Endothelial cell of umbilical vein (primary cell): ENCODE measurements around the gene TENM4. TPM values are rescaled to one million over a fixed set of nuclear protein-coding genes. Genes with fewer than 3 reads are reported as not detected.

Experiments
- BruUV-seq: library from RNA; stranded (reverse); fragments of 400-500 nt; replicated peaks from 2 replicates; lab custom pipeline; 2021; lab: Mats Ljungman, UMichigan
- CTCF ChIA-PET: fragments of 300-600, 350-600 bp; sonication (Branson Sonifier 250); formaldehyde crosslinking; loops from one replicate; lab custom pipeline; 2021; ENCODE audit warnings: antibody characterized with exemption, inconsistent platforms; lab: Charles Lee
- POLR2A ChIA-PET: fragments of 300-600, 350-600 bp; sonication (Branson Sonifier 250); formaldehyde crosslinking; loops from one replicate; lab custom pipeline; 2021; ENCODE audit warnings: antibody characterized with exemption, inconsistent platforms; lab: Charles Lee
- DNase-seq: peaks from one replicate; pipeline ENCODE4 v3.0.0-alpha.2; 2011; ENCODE audit warnings: low read depth, low spot score
- FAIRE-seq: peaks from 2 replicates; lab custom pipeline; 2011; peaks lifted over from hg19 to GRCh38; lab: Jason Lieb, UNC
- H2AFZ ChIP-seq: 2 replicates; pipeline ENCODE4 v1.6.0; 2012; ENCODE audit warnings: low read depth, low read length, control low read depth, inconsistent platforms
- H3K27ac ChIP-seq: 2 replicates; pipeline ENCODE4 v1.5.1; 2011; ENCODE audit warnings: low read depth, mild to moderate bottlenecking, control low read depth, low read length, moderate library complexity; ENCODE audit not compliant: insufficient read depth
- H3K27me3 ChIP-seq, 2 experiments: 2 replicates each; pipeline versions ENCODE4 v1.6.0 to v1.6.1; 2011; ENCODE audit warnings: low read length in 2 of 2, mixed read lengths in 1 of 2; ENCODE audit not compliant: control insufficient read depth in 2 of 2, insufficient read depth in 2 of 2
- H3K36me3 ChIP-seq, 2 experiments: 2 replicates in 1 of 2; 3 replicates in 1 of 2; pipeline ENCODE4 v1.5.1; 2011; ENCODE audit warnings: low read length in 2 of 2, mild to moderate bottlenecking in 1 of 2, moderate library complexity in 1 of 2; ENCODE audit not compliant: control insufficient read depth in 2 of 2, insufficient read depth in 2 of 2; ENCODE audit errors: extremely low read depth in 1 of 2
- H3K4me1 ChIP-seq: 3 replicates; pipeline ENCODE4 v1.5.1; 2011; ENCODE audit warnings: mild to moderate bottlenecking, low read length; ENCODE audit not compliant: control insufficient read depth, insufficient read depth; ENCODE audit errors: extremely low read depth
- H3K4me2 ChIP-seq: 2 replicates; pipeline ENCODE4 v1.6.1; 2011; ENCODE audit warnings: low read length, control low read depth, mixed read lengths; ENCODE audit not compliant: insufficient read depth
- H3K4me3 ChIP-seq, 3 experiments: fragments of 200-600 bp in 1 of 3; sonication (generic), shearing (Covaris generic) in 1 of 3; replicated peaks in 1 of 3; 2 replicates each; pipeline ENCODE4 v1.5.1; 2011 to 2016; ENCODE audit warnings: control low read depth in 3 of 3, low read length in 3 of 3, mild to moderate bottlenecking in 2 of 3, inconsistent platforms in 1 of 3, low read depth in 1 of 3, moderate library complexity in 1 of 3; ENCODE audit not compliant: insufficient read depth in 1 of 3
- H3K79me2 ChIP-seq: 2 replicates; pipeline ENCODE4 v1.6.0; 2012; ENCODE audit warnings: low read length, inconsistent platforms; ENCODE audit not compliant: control insufficient read depth, insufficient read depth
- H3K9ac ChIP-seq: replicated peaks from 2 replicates; pipeline ENCODE3; 2011; ENCODE audit warnings: low read length, control low read depth; ENCODE audit not compliant: insufficient read depth; ENCODE audit errors: extremely low read depth
- H3K9me1 ChIP-seq: replicated peaks from 3 replicates; pipeline ENCODE4 v1.6.0; 2011; ENCODE audit warnings: mild to moderate bottlenecking, low read length; ENCODE audit not compliant: control insufficient read depth, insufficient read depth; ENCODE audit errors: extremely low read depth
- H3K9me3 ChIP-seq: replicated peaks from 2 replicates; pipeline ENCODE4 v1.5.1; 2012; ENCODE audit warnings: low read length, inconsistent platforms; ENCODE audit not compliant: control insufficient read depth, insufficient read depth
- H4K20me1 ChIP-seq: replicated peaks from 2 replicates; pipeline ENCODE3; 2011; ENCODE audit warnings: mild to moderate bottlenecking, low read length; ENCODE audit not compliant: control insufficient read depth, insufficient read depth; ENCODE audit errors: extremely low read depth
- CTCF ChIP-seq, 2 donors: IDR thresholded peaks; 1 replicate in 1 of 2; 2 replicates in 1 of 2; pipeline ENCODE4 v1.5.1; 2011; ENCODE audit warnings: low read length in 2 of 2, mild to moderate bottlenecking in 2 of 2, moderate library complexity in 2 of 2, control low read depth in 1 of 2, inconsistent platforms in 1 of 2, low read depth in 1 of 2; ENCODE audit not compliant: insufficient read depth in 1 of 2; ENCODE audit errors: extremely low read depth in 1 of 2
- EZH2 ChIP-seq: IDR thresholded peaks from 2 replicates; pipeline ENCODE4 v1.6.1; 2012; ENCODE audit warnings: borderline replicate concordance, low read depth, mild to moderate bottlenecking, moderate library complexity, low read length, inconsistent platforms; ENCODE audit not compliant: severe bottlenecking
- FOS ChIP-seq: IDR thresholded peaks from 2 replicates; pipeline ENCODE4 v1.6.1; 2011; ENCODE audit warnings: mild to moderate bottlenecking, low read length, moderate library complexity, borderline replicate concordance; ENCODE audit not compliant: insufficient read depth
- GATA2 ChIP-seq: IDR thresholded peaks from 2 replicates; pipeline ENCODE4 v1.7.0; 2011; ENCODE audit warnings: low read depth, mild to moderate bottlenecking, moderate library complexity, mixed read lengths, low read length; ENCODE audit not compliant: insufficient read length, insufficient read depth
- JUN ChIP-seq: IDR thresholded peaks from 2 replicates; pipeline ENCODE4 v1.6.1; 2011; ENCODE audit warnings: borderline replicate concordance, low read depth; ENCODE audit not compliant: insufficient read length, insufficient read depth
- MYC ChIP-seq: IDR thresholded peaks from one replicate; pipeline ENCODE4 v1.6.1; 2011; ENCODE audit warnings: mild to moderate bottlenecking, low read depth, low read length
- POLR2A ChIP-seq: IDR thresholded peaks from 2 replicates; pipeline ENCODE4 v1.6.1; 2012; ENCODE audit warnings: low read depth, mild to moderate bottlenecking, control low read depth, low read length
- POLR2AphosphoS5 ChIP-seq: IDR thresholded peaks from 2 replicates; pipeline ENCODE4 v1.6.1; 2012; ENCODE audit warnings: low read depth, mild to moderate bottlenecking, control low read depth, low read length, moderate library complexity; ENCODE audit not compliant: insufficient read depth
- dilution Hi-C: fragments of 300-500 bp; cut with MboI; formaldehyde crosslinking; loops from one replicate; pipeline ENCODE4 v1.15.0; 2019; ENCODE audit warnings: low sequenced_read_pairs; ENCODE audit not compliant: extremely low pct_ligation_motif_present
- intact Hi-C: fragments of 100-400 bp; cut with micrococcal nuclease; formaldehyde crosslinking; loops from one replicate; pipeline ENCODE4 v1.10.0; 2022
- polyA plus RNA-seq, 4 experiments: library from polyadenylated mRNA; depleted of rRNA in 3 of 4; stranded (reverse) in 3 of 4; unstranded in 1 of 4; fragments of >200 nt; gene quantifications; 2 replicates each; pipeline versions ENCODE4 v1.2.1 to v1.2.3, GENCODE V29; 2011 to 2012; ENCODE audit warnings: missing spikeins in 1 of 4
- total RNA-seq: library from RNA; stranded (reverse); gene quantifications from 2 replicates; pipeline ENCODE4 v1.2.3, GENCODE V29; 2021
- TF ChIP-seq, protein P1 (sequence below): IDR thresholded peaks from 2 replicates; pipeline ENCODE4 v1.6.1; 2011; ENCODE audit not compliant: insufficient read depth, insufficient read length

Gene TENM4
- total and polyA plus RNA-seq, 2 donors (not counting 3 experiments of a cell fraction or from before 2014, with no cell fraction given) = 0.06 to 0.27 TPM

- intact Hi-C loops (no loop called here), dilution Hi-C loops (no loop called here)
- no peak for FAIRE-seq
- H3K9me3 ChIP-seq = no peaks in the 10 kb centered on the region
- no peaks in the 10 kb centered on the region for H3K79me2 ChIP-seq
- H3K4me2 ChIP-seq = no peak overlapping the region
- no peaks in the 10 kb centered on the region for H3K4me1 ChIP-seq
- ChIA-PET CTCF (no interaction called here), POLR2A (no interaction called here)
- BruUV-seq = no TSS peak
- H3K27me3 ChIP-seq = peaks cover 0 to 1% of the 10 kb centered on the region in 2 experiments
- no peak overlapping the region for H3K9ac ChIP-seq
- H3K36me3 ChIP-seq = no peaks in the 10 kb centered on the region
- H3K9me1 ChIP-seq = no peaks in the 10 kb centered on the region
- H4K20me1 ChIP-seq = no peaks in the 10 kb centered on the region
- DNase-seq = no peak
- no peak overlapping the region for H3K27ac ChIP-seq
- TF ChIP-seq, protein P1, sequence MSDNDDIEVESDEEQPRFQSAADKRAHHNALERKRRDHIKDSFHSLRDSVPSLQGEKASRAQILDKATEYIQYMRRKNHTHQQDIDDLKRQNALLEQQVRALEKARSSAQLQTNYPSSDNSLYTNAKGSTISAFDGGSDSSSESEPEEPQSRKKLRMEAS = no peak
- TF ChIP-seq JUN (no peak), FOS (no peak), EZH2 (no peak), GATA2 (no peak), POLR2AphosphoS5 (no peak), CTCF (IDR thresholded peaks at IDR 0.05; ENCODE audit: extremely low read depth in 1 of 2, insufficient read depth in 1 of 2, low read depth in 1 of 2, low read length in 2 of 2) (no peak), MYC (no peak), POLR2A (no peak)
- no peak overlapping the region for H2AFZ ChIP-seq
- no peak overlapping the region for H3K4me3 ChIP-seq
Observed at GRCh38 chr11:78630561-78631303, 810.1 kb downstream of the TENM4 start.
